Left cardiac atrium (tissue), 4 donors: ENCODE results near the gene CRAT. TPM values are rescaled to one million over a fixed set of nuclear protein-coding genes. Genes with fewer than 3 reads are reported as not detected.
"Not testable (repeated sequence)": the region's sequence is repeated elsewhere in the genome, so short reads cannot be mapped to it uniquely, and the experiment has no call there.

ENCODE experiments used
- ATAC-seq, 2 donors: fragments of 200-7000 bp; cut with Tn5 transposase; one replicate each; pipeline ENCODE4 v1.9.1; 2020; ENCODE audit warnings: mild to moderate bottlenecking in 2 of 2, moderate library complexity in 2 of 2
- DNase-seq: peaks from one replicate; pipeline ENCODE4 v3.0.0-alpha.2; 2020
- intact Hi-C, 2 donors: fragments of 100-400 bp; cut with DNase I; formaldehyde crosslinking; loops; one replicate each; pipeline versions ENCODE4 v1.14.1 to v1.15.1; 2022 to 2023
- total RNA-seq, 2 donors: library from RNA; stranded (reverse); fragmentation: NEBNext Ultra II Directional; extraction: Animal tissue kit (Norgen Biotek cat#: 25700); gene quantifications; one replicate each; pipeline ENCODE4 v1.2.1, GENCODE V29; 2021
- donor health status: DM: no; HTN: yes; CAD: no.
- donor health status: DM: no; HTN: yes; CAD: no; lungs with severe emphysema.
- donor health status: DM: yes; HTN: yes; CAD: no.
- donor health status: Dilated cardiomyopathy.

CRAT gene
- total RNA-seq, 2 donors from 2014 or later, result 58.4 to 61.1 TPM

- peak; percentile 96 for DNase-seq
- ATAC-seq, result peak; percentile 77 to 85
- intact Hi-C loops, result loop anchor here (1.0 to 5.0 kb wide), 4 partner anchors 347 to 471 kb away; no protein-coding TSS in a partner anchor
These were observed 29.4 kb upstream of the CRAT start for GRCh38 chr9:129139993-129140396.

GRCh38 chr9:129139233-129139992 lies 28.8 kb upstream of the CRAT start:
- DNase-seq (peak; percentile 84), ATAC-seq (peak; percentile 56 to 64)
- intact Hi-C loops, result loop anchor here (1.0 to 2.0 kb wide), 2 partner anchors 471 kb away; no protein-coding TSS in a partner anchor

- DNase-seq, result peak; percentile 81
- ATAC-seq, result peak; percentile 15 to 24
- intact Hi-C loops, result loop anchor here (1.0 to 2.0 kb wide), 2 partner anchors 472 kb away; no protein-coding TSS in a partner anchor
These were observed 28.1 kb upstream of the CRAT start for GRCh38 chr9:129138476-129139232.

- ATAC-seq (no peak), DNase-seq (no peak)
- intact Hi-C loops, result loop anchor here in 1 of 2 donors (2.0 kb wide), 1 partner anchor 473 kb away; no protein-coding TSS in a partner anchor
These were observed 27.5 kb upstream of the CRAT start for GRCh38 chr9:129138144-129138462.

- intact Hi-C loops, result loop anchor here in 1 of 2 donors (2.0 kb wide), 1 partner anchor 473 kb away; no protein-coding TSS in a partner anchor
These were observed 26.9 kb upstream of the CRAT start for GRCh38 chr9:129137292-129138143.

GRCh38 chr9:129136446-129137035 lies 25.9 kb upstream of the CRAT start:
- DNase-seq, result no peak
- intact Hi-C loops, result no loop called here
- ATAC-seq, result no peak

More at GRCh38 chr9:129137292-129138143, 26.9 kb upstream of the CRAT start:
- DNase-seq (no peak), ATAC-seq (no peak)

- intact Hi-C loops, result no loop called here
- DNase-seq, result no peak
- ATAC-seq, result no peak
These were observed 24.9 kb upstream of the CRAT start for GRCh38 chr9:129135476-129135875.

GRCh38 chr9:129133082-129133481 lies 22.5 kb upstream of the CRAT start:
- intact Hi-C loops, result loop anchor here in 1 of 2 donors (5.0 kb wide), 1 partner anchor 649 kb away; no protein-coding TSS in a partner anchor
- no peak for DNase-seq
- no peak for ATAC-seq

- ATAC-seq (peak; percentile 88 to 91), DNase-seq (peak; percentile 79)
- intact Hi-C loops, result loop anchor here in 1 of 2 donors (5.0 kb wide), 1 partner anchor 651 kb away; no protein-coding TSS in a partner anchor
These were observed 20.9 kb upstream of the CRAT start for GRCh38 chr9:129131300-129132145.

GRCh38 chr9:129130791-129131190 lies 20.2 kb upstream of the CRAT start:
- intact Hi-C loops, result loop anchor here in 1 of 2 donors (5.0 kb wide), 1 partner anchor 652 kb away; no protein-coding TSS in a partner anchor
- ATAC-seq (no peak), DNase-seq (no peak)

GRCh38 chr9:129130271-129130670 lies 19.7 kb upstream of the CRAT start:
- intact Hi-C loops, result loop anchor here in 1 of 2 donors (5.0 kb wide), 1 partner anchor 652 kb away; no protein-coding TSS in a partner anchor
- not testable (repeated sequence) for ATAC-seq, DNase-seq

GRCh38 chr9:129128689-129129088 lies 18.1 kb upstream of the CRAT start:
- ATAC-seq, result no peak
- intact Hi-C loops, result no loop called here

GRCh38 chr9:129126749-129127618 lies 16.4 kb upstream of the CRAT start:
- ATAC-seq, result no peak
- DNase-seq, result no peak
- intact Hi-C loops, result no loop called here

More at GRCh38 chr9:129128689-129129088, 18.1 kb upstream of the CRAT start:
- DNase-seq, result no peak

GRCh38 chr9:129125478-129125877 lies 14.9 kb upstream of the CRAT start:
- intact Hi-C loops, result no loop called here
- ATAC-seq, result no peak

GRCh38 chr9:129124506-129125069 lies 14.0 kb upstream of the CRAT start:
- ATAC-seq (no peak), DNase-seq (no peak)
- intact Hi-C loops, result no loop called here

More at GRCh38 chr9:129125478-129125877, 14.9 kb upstream of the CRAT start:
- DNase-seq, result no peak

GRCh38 chr9:129122976-129123375 lies 12.4 kb upstream of the CRAT start:
- DNase-seq, ATAC-seq, intact Hi-C loops: not testable (repeated sequence)
